Fibroblast of mammary gland (primary cell): ENCODE results near the gene SLC5A5.

ENCODE experiments used
- DNase-seq: peaks from one replicate; pipeline ENCODE4 v3.0.0-alpha.2; 2010; ENCODE audit warnings: low read depth
- H3K4me3 ChIP-seq: 2 replicates; pipeline ENCODE4 v1.5.1; 2011; ENCODE audit warnings: low read depth, mild to moderate bottlenecking, low read length, moderate library complexity; ENCODE audit not compliant: control insufficient read depth
- CTCF ChIP-seq: conservative IDR thresholded peaks from 2 replicates; pipeline ENCODE4 v1.5.1; 2011; ENCODE audit warnings: low read depth, low read length, inconsistent platforms; ENCODE audit not compliant: control insufficient read depth, insufficient read depth

Gene SLC5A5

DNA sequence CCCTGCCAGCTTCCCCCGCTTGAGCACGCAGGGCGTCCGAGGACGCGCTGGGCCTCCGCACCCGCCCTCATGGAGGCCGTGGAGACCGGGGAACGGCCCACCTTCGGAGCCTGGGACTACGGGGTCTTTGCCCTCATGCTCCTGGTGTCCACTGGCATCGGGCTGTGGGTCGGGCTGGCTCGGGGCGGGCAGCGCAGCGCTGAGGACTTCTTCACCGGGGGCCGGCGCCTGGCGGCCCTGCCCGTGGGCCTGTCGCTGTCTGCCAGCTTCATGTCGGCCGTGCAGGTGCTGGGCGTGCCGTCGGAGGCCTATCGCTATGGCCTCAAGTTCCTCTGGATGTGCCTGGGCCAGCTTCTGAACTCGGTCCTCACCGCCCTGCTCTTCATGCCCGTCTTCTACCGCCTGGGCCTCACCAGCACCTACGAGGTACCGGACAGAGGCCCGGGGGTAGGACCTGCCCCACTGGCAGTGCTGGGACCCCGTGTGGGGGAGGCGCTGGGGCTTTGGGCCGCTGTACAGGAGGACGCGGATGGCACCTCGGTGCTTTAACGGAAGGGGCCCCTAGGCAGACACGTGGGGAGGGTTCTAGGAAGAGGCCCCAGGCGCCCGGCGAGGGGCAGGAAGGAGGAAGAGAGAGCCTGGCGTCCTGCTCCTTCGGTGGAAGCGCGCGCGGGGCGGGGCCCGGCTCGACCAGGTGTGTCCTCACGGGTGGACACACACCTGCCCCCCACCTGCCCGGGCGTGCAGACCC, 681 bp downstream of the SLC5A5 start:
- DNase-seq = no peak
- H3K4me3 ChIP-seq = no peak overlapping the region
- TF ChIP-seq CTCF = no peak

GRCh38 chr19:17873786-17874757, 2.3 kb downstream of the SLC5A5 start:
- no peak for DNase-seq

GRCh38 chr19:17874758-17875135, 3.0 kb downstream of the SLC5A5 start:
- no peak for TF ChIP-seq CTCF
- H3K4me3 ChIP-seq = no peak overlapping the region

More at GRCh38 chr19:17873786-17874757, 2.3 kb downstream of the SLC5A5 start:
- no peak overlapping the region for H3K4me3 ChIP-seq
- TF ChIP-seq CTCF = no peak

DNA sequence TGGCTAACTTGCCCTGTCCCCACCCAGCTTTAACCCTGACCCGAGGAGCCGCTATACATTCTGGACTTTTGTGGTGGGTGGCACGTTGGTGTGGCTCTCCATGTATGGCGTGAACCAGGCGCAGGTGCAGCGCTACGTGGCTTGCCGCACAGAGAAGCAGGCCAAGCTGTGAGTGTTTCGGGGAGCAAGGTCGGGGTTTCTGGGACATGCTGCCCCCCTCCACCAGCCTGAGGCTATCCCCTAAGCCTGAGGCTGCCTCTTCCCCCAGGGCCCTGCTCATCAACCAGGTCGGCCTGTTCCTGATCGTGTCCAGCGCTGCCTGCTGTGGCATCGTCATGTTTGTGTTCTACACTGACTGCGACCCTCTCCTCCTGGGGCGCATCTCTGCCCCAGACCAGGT, 6.0 kb downstream of the SLC5A5 start:
- H3K4me3 ChIP-seq = no peak overlapping the region
- no peak for DNase-seq
- TF ChIP-seq CTCF = no peak

More at GRCh38 chr19:17874758-17875135, 3.0 kb downstream of the SLC5A5 start:
- DNase-seq = no peak

DNA sequence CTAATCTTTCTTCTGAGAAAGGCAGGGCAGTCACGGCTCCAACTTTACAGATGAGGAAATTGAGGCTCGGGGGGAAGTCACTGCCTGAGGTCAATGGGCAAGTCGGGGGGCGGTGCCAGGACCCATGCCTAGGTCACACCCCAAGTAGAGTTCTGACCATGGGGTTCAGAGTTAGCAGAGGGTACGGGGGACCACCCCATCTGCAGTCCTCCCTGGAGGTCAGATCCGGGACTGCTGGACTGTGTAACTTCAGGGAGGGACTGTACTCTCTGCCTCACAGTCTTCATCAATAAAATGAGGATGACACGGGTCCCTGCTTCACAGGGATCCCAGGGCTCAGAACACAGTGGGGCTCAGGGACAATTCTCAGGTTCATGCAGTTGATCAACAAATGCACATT, 7.7 kb downstream of the SLC5A5 start:
- no peak for TF ChIP-seq CTCF
- H3K4me3 ChIP-seq = no peak overlapping the region
- DNase-seq = no peak

DNA sequence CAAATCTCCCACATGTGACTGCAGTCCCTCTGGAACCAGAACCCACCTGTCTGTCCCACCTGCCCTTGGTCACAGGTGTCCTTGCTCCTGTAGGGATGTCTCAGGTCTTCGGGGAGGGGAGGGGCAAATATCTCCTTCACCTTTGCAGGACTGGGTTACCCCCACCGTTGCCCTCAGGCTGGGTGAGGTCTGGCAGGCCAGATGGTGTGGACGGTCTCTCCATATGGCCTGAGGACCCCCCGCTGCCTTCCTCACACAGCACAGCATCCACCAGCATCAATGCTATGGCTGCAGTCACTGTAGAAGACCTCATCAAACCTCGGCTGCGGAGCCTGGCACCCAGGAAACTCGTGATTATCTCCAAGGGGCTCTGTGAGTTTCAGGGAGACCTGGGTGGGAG, 10.0 kb downstream of the SLC5A5 start:
- DNase-seq = no peak
- H3K4me3 ChIP-seq = no peak overlapping the region
- no peak for TF ChIP-seq CTCF
